ENCODE results near the gene SERPINE1.
"Not testable (repeated sequence)": the region's sequence is repeated elsewhere in the genome, so short reads cannot be mapped to it uniquely, and the experiment has no call there.

SERPINE1 gene

GRCh38 chr7:101124376-101125056 is 2.4 kb upstream of the SERPINE1 start:
- H3K4me3 ChIP-seq (replicated peaks; ENCODE audit: low read depth, low read length): no peak overlapping the region
- peak; percentile 81 for DNase-seq (ENCODE audit: extremely low read depth, low read depth)
- no peak for TF ChIP-seq CTCF (IDR thresholded peaks at IDR 0.05; ENCODE audit: low read depth, low read length, missing control alignments)

- peak overlapping the region; percentile 52 for H3K4me3 ChIP-seq (replicated peaks; ENCODE audit: low read depth, low read length)
- peak; percentile 55 for DNase-seq (ENCODE audit: extremely low read depth, low read depth)
- no peak for TF ChIP-seq CTCF (IDR thresholded peaks at IDR 0.05; ENCODE audit: low read depth, low read length, missing control alignments)
These were observed 784 bp upstream of the SERPINE1 start for GRCh38 chr7:101125989-101126650.

- H3K4me3 ChIP-seq (replicated peaks; ENCODE audit: low read depth, low read length): peak overlapping the region; percentile 52
- DNase-seq (ENCODE audit: extremely low read depth, low read depth): no peak
- TF ChIP-seq CTCF (IDR thresholded peaks at IDR 0.05; ENCODE audit: low read depth, low read length, missing control alignments): no peak
These were observed 646 bp downstream of the SERPINE1 start for GRCh38 chr7:101127460-101128039.

DNA sequence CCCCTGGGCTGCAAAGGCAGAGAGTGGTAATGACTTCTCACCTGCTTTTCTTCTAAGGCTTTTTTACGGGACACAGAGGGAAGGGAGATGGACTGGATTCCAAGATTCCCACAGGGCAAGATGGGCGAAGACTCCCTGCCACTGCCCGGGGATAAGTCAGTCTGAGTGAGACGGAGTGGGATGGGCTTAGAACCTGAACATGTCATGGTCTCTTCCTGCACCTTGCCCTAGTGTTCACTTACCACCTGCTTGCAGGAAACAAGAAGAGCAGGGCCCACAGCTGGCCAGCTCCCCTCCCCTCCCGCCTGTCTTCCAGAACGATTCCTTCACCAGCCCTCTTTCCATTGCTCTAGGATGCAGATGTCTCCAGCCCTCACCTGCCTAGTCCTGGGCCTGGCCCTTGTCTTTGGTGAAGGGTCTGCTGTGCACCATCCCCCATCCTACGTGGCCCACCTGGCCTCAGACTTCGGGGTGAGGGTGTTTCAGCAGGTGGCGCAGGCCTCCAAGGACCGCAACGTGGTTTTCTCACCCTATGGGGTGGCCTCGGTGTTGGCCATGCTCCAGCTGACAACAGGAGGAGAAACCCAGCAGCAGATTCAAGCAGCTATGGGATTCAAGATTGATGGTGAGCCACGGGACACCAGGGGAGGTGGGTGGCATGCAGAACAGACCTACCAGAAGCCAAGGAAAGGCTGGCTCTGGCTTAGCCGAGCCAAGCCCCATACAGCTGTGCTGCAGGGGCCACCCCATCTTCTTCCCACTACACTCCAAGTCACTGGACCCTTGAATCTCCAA is 1.3 kb downstream of the SERPINE1 start:
- H3K4me3 ChIP-seq (replicated peaks; ENCODE audit: low read depth, low read length): peak overlapping the region; percentile 52
- no peak for DNase-seq (ENCODE audit: extremely low read depth, low read depth)
- no peak for TF ChIP-seq CTCF (IDR thresholded peaks at IDR 0.05; ENCODE audit: low read depth, low read length, missing control alignments)

- H3K4me3 ChIP-seq (replicated peaks; ENCODE audit: low read depth, low read length): no peak overlapping the region
- no peak for TF ChIP-seq CTCF (IDR thresholded peaks at IDR 0.05; ENCODE audit: low read depth, low read length, missing control alignments)
- no peak for DNase-seq (ENCODE audit: extremely low read depth, low read depth)
These were observed 2.8 kb downstream of the SERPINE1 start for GRCh38 chr7:101129603-101130117.

GRCh38 chr7:101132626-101133600 is 6.0 kb downstream of the SERPINE1 start:
- H3K4me3 ChIP-seq (replicated peaks; ENCODE audit: low read depth, low read length); DNase-seq (ENCODE audit: extremely low read depth, low read depth): not testable (repeated sequence)

All from HFF-Myc (cell line).